ENCODE measurements around the gene VRK3. TPM values are rescaled to one million over a fixed set of nuclear protein-coding genes. Genes with fewer than 3 reads are reported as not detected.

Gene VRK3
- polyA plus RNA-seq, 1 of the 3 experiments (the other 2 are of a cell fraction) = 30.3 TPM

DNA sequence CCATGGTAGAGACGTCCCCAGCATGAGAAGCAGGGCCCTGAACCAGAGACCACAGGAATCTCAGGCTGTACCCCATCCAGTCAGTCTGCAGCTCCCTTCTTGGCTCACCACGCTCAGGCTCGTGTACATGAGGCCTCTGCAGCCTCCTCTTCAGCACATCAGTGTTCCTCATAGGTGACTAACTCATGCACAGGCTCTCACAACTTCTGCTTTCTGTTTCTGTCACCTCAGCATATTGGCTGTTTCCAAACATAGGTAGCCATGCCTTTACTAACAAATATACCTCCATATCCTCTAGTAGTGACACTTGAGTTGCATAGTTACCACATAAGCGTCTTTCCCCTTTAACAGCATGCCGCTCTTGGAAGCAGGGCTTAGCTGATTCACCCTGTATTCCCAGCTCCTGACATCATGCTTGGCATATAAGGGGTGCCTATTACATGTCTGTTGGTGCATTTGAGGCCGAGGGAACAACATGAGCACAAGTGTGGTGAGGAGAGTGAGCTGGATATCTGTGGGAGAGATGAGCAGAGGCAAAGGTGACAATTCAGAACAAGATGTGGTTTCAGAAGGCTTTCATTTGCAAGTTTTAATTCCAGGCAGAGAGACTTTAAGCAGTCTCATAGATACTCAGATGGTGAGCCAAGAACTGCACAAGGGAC is 17.3 kb upstream of the VRK3 start:
- Histone ChIP-seq H4K20me1 (ENCODE audit: insufficient read depth) (no peaks in the 10 kb centered on the region), H3K4me2 (no peak overlapping the region), H3K36me3 (replicated peaks in 1 of 2; ENCODE audit: control insufficient read depth in 1 of 2, insufficient read depth in 2 of 2, low read length in 1 of 2) (peaks cover 70 to 90% of the 10 kb centered on the region in 2 experiments), H3K27me3 (ENCODE audit: insufficient read depth) (no peaks in the 10 kb centered on the region), H2AFZ (ENCODE audit: low read depth) (no peak overlapping the region), H3K4me1 (ENCODE audit: control insufficient read depth in 1 of 2, insufficient read depth in 2 of 2, low read depth in 1 of 2, low read length in 1 of 2) (no peaks in the 10 kb centered on the region), H3K9ac (no peak overlapping the region), H3K4me3 (ENCODE audit: low read depth in 2 of 2, low read length in 1 of 2) (no peak overlapping the region), H3K79me2 (ENCODE audit: insufficient read depth) (0 out of 2 replicates have a peak, but pooled peaks cover 3% of the 10 kb centered on the region), H3K9me2 (no peaks in the 10 kb centered on the region), H3K9me3 (peaks cover 11% of the 10 kb centered on the region; the same call in 1 of the 2 replicates), H3F3A (replicated peaks; ENCODE audit: insufficient read depth) (no peaks in the 10 kb centered on the region), H3K27ac (ENCODE audit: low read depth in 2 of 2, low read length in 1 of 2) (no peak overlapping the region)
- DNase-seq = no peak
- CTCF ChIA-PET = no interaction called here
- TF ChIP-seq ELF1 (IDR thresholded peaks at IDR 0.05) (no peak), FOXM1 (IDR thresholded peaks at IDR 0.05; ENCODE audit: low read depth) (no peak), EP300 (IDR thresholded peaks at IDR 0.05; ENCODE audit: borderline replicate concordance in 1 of 2, low read depth in 1 of 2, low read length in 1 of 2) (no peak), SIN3A (IDR thresholded peaks at IDR 0.05; ENCODE audit: borderline replicate concordance, low read depth, low read length) (no peak), RFX5 (IDR thresholded peaks at IDR 0.05; ENCODE audit: low read length) (no peak), TCF12 (IDR thresholded peaks at IDR 0.05) (no peak)
- TF ChIP-seq, protein P1, sequence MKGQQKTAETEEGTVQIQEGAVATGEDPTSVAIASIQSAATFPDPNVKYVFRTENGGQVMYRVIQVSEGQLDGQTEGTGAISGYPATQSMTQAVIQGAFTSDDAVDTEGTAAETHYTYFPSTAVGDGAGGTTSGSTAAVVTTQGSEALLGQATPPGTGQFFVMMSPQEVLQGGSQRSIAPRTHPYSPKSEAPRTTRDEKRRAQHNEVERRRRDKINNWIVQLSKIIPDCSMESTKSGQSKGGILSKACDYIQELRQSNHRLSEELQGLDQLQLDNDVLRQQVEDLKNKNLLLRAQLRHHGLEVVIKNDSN (IDR thresholded peaks at IDR 0.05; ENCODE audit: borderline replicate concordance, low read depth) = no peak
- TF ChIP-seq, protein P2, sequence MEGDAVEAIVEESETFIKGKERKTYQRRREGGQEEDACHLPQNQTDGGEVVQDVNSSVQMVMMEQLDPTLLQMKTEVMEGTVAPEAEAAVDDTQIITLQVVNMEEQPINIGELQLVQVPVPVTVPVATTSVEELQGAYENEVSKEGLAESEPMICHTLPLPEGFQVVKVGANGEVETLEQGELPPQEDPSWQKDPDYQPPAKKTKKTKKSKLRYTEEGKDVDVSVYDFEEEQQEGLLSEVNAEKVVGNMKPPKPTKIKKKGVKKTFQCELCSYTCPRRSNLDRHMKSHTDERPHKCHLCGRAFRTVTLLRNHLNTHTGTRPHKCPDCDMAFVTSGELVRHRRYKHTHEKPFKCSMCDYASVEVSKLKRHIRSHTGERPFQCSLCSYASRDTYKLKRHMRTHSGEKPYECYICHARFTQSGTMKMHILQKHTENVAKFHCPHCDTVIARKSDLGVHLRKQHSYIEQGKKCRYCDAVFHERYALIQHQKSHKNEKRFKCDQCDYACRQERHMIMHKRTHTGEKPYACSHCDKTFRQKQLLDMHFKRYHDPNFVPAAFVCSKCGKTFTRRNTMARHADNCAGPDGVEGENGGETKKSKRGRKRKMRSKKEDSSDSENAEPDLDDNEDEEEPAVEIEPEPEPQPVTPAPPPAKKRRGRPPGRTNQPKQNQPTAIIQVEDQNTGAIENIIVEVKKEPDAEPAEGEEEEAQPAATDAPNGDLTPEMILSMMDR (IDR thresholded peaks at IDR 0.05) = no peak
- TF ChIP-seq, protein P3, sequence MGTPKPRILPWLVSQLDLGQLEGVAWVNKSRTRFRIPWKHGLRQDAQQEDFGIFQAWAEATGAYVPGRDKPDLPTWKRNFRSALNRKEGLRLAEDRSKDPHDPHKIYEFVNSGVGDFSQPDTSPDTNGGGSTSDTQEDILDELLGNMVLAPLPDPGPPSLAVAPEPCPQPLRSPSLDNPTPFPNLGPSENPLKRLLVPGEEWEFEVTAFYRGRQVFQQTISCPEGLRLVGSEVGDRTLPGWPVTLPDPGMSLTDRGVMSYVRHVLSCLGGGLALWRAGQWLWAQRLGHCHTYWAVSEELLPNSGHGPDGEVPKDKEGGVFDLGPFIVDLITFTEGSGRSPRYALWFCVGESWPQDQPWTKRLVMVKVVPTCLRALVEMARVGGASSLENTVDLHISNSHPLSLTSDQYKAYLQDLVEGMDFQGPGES (IDR thresholded peaks at IDR 0.05; ENCODE audit: low read depth, low read length) = no peak
- POLR2A ChIA-PET = no interaction called here
- 98% methylated on average over 4 of the region's 6 CpGs for WGBS (ENCODE audit: low lambda C conversion rate)

DNA sequence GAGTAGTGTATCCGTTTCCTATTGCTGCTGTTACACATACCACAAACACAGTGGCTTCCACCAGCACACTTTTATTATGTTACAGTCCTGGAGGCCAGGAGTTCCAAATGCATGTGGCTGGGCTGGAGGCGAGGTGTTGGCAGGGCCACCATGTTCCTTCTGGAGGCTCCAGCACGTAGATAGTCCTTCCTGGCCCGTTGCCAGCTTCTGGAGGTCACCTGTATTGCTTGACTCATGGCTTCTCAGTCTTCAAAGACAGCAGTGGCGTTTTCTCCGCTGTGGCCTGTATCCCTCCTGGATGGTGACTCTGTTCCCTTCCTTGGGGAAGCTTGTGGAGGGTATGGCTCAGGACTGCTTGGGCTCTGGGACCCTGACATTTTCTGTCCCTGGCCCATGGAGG is 15.8 kb upstream of the VRK3 start:
- no peaks in the 10 kb centered on the region for H4K20me1 ChIP-seq (ENCODE audit: insufficient read depth)
- CTCF ChIA-PET = interaction anchor here (1.4 kb wide), 1 partner anchor 9 kb away, joined by 3 read pairs; no protein-coding TSS in a partner anchor
- no peaks in the 10 kb centered on the region for H3F3A ChIP-seq (replicated peaks; ENCODE audit: insufficient read depth)
- H3K4me1 ChIP-seq (ENCODE audit: control insufficient read depth in 1 of 2, insufficient read depth in 2 of 2, low read depth in 1 of 2, low read length in 1 of 2) = no peaks in the 10 kb centered on the region
- H3K9ac ChIP-seq = no peak overlapping the region
- peaks cover 10% of the 10 kb centered on the region; the same call in 1 of the 2 replicates for H3K79me2 ChIP-seq (ENCODE audit: insufficient read depth)
- no peaks in the 10 kb centered on the region for H3K27me3 ChIP-seq (ENCODE audit: insufficient read depth)
- H3K27ac ChIP-seq (ENCODE audit: low read depth in 2 of 2, low read length in 1 of 2) = no peak overlapping the region
- H3K4me2 ChIP-seq = no peak overlapping the region
- H3K4me3 ChIP-seq (ENCODE audit: low read depth in 2 of 2, low read length in 1 of 2) = no peak overlapping the region
- H3K9me3 ChIP-seq = peaks cover 9% of the 10 kb centered on the region; the same call in 1 of the 2 replicates
- no peaks in the 10 kb centered on the region for H3K9me2 ChIP-seq
- 83% methylated on average over 6 of the region's 6 CpGs for WGBS (ENCODE audit: low lambda C conversion rate)
- peaks cover 64 to 78% of the 10 kb centered on the region in 2 experiments for H3K36me3 ChIP-seq (replicated peaks in 1 of 2; ENCODE audit: control insufficient read depth in 1 of 2, insufficient read depth in 2 of 2, low read length in 1 of 2)
- no peak overlapping the region for H2AFZ ChIP-seq (ENCODE audit: low read depth)
- POLR2A ChIA-PET = no interaction called here
- DNase-seq = no peak
- TF ChIP-seq, protein P4, sequence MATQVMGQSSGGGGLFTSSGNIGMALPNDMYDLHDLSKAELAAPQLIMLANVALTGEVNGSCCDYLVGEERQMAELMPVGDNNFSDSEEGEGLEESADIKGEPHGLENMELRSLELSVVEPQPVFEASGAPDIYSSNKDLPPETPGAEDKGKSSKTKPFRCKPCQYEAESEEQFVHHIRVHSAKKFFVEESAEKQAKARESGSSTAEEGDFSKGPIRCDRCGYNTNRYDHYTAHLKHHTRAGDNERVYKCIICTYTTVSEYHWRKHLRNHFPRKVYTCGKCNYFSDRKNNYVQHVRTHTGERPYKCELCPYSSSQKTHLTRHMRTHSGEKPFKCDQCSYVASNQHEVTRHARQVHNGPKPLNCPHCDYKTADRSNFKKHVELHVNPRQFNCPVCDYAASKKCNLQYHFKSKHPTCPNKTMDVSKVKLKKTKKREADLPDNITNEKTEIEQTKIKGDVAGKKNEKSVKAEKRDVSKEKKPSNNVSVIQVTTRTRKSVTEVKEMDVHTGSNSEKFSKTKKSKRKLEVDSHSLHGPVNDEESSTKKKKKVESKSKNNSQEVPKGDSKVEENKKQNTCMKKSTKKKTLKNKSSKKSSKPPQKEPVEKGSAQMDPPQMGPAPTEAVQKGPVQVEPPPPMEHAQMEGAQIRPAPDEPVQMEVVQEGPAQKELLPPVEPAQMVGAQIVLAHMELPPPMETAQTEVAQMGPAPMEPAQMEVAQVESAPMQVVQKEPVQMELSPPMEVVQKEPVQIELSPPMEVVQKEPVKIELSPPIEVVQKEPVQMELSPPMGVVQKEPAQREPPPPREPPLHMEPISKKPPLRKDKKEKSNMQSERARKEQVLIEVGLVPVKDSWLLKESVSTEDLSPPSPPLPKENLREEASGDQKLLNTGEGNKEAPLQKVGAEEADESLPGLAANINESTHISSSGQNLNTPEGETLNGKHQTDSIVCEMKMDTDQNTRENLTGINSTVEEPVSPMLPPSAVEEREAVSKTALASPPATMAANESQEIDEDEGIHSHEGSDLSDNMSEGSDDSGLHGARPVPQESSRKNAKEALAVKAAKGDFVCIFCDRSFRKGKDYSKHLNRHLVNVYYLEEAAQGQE (IDR thresholded peaks at IDR 0.05; ENCODE audit: low read depth, low read length) = no peak
- TF ChIP-seq, protein P5, sequence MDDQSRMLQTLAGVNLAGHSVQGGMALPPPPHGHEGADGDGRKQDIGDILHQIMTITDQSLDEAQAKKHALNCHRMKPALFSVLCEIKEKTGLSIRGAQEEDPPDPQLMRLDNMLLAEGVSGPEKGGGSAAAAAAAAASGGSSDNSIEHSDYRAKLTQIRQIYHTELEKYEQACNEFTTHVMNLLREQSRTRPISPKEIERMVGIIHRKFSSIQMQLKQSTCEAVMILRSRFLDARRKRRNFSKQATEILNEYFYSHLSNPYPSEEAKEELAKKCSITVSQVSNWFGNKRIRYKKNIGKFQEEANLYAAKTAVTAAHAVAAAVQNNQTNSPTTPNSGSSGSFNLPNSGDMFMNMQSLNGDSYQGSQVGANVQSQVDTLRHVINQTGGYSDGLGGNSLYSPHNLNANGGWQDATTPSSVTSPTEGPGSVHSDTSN (IDR thresholded peaks at IDR 0.05) = no peak
- TF ChIP-seq RFX5 (IDR thresholded peaks at IDR 0.05; ENCODE audit: low read length) (no peak), TCF12 (IDR thresholded peaks at IDR 0.05) (no peak), GATA2 (CRISPR knock-in tag; IDR thresholded peaks at IDR 0.05) (no peak)
- TF ChIP-seq, protein P6, sequence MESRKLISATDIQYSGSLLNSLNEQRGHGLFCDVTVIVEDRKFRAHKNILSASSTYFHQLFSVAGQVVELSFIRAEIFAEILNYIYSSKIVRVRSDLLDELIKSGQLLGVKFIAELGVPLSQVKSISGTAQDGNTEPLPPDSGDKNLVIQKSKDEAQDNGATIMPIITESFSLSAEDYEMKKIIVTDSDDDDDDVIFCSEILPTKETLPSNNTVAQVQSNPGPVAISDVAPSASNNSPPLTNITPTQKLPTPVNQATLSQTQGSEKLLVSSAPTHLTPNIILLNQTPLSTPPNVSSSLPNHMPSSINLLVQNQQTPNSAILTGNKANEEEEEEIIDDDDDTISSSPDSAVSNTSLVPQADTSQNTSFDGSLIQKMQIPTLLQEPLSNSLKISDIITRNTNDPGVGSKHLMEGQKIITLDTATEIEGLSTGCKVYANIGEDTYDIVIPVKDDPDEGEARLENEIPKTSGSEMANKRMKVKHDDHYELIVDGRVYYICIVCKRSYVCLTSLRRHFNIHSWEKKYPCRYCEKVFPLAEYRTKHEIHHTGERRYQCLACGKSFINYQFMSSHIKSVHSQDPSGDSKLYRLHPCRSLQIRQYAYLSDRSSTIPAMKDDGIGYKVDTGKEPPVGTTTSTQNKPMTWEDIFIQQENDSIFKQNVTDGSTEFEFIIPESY (IDR thresholded peaks at IDR 0.05; ENCODE audit: borderline replicate concordance, low read depth) = no peak
- TF ChIP-seq, protein P3 (IDR thresholded peaks at IDR 0.05; ENCODE audit: low read depth, low read length) = no peak

Data from SK-N-SH (cell line).